LNCAP (cell line): ENCODE results near the gene PPP2R3A.

ENCODE experiments used
- CTCF ChIP-seq: fragments of 450-650 bp; IDR thresholded peaks from 2 replicates; pipeline ENCODE4 v1.5.1; 2017; ENCODE audit warnings: mild to moderate bottlenecking

PPP2R3A gene

DNA sequence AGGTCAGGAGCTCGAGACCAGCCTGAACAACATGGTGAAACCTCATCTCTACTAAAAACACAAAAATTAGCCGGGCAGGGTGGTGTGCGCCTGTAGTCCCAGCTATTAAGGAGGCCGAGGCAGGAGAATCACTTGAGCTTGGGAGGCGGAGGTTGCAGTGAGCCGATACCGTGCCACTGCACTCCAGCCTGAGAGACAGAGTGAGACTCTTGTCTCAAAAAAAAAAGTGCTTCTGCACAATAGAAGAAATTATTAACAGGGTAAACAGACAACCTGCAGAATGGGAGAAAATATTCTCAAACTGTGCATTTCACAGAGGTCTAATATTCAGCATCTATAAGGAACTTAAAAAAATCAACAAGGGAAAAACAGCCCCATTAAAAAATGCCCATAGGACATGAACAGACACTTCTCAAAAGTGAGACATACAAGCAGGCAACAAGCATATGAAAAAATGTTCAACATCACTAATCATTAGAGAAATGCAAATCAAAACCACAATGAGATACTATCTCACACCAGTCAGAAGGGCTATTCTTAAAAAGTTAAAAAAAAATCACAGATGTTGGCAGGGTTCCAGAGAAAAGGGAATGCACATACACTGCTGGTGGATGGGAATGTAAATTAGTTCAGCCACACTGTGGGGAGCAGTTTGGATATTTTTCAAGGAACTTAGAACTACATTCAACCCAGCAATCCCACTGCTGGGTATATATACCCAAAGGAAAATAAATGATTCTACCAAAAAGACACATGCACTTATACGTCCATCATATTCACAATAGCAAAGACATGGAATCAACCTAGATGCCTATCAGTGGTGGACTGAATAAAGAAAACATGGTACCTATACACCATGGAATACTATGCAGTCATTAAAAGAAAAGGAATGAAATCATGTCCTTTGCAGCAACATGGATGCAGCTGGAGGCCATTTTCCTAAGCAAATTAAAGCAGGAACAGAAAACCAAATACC, 155.1 kb downstream of the PPP2R3A start:
- no peak for TF ChIP-seq CTCF

DNA sequence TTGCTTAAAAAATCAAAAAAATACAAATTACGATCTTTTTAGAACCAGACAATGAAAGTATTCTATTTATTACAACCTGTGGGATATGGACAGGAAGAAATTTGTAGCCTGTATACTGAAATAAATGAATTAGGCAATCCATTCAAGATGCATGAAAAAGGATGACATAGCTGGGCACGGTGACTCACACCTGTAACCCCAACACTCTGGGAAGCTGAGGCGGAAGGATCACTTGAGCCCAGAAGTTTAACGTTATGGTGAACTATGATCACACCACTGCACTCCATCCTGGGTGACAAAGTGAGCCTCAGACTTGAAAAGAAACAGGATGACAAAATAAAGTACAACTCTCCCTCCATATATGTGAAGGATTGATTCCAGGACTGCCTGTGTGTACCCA, 156.5 kb downstream of the PPP2R3A start:
- TF ChIP-seq CTCF, result no peak

- no peak for TF ChIP-seq CTCF
These were observed 168.6 kb downstream of the PPP2R3A start for GRCh38 chr3:136134091-136134490.

- TF ChIP-seq CTCF, result no peak
These were observed 169.7 kb downstream of the PPP2R3A start for GRCh38 chr3:136135039-136135802.

DNA sequence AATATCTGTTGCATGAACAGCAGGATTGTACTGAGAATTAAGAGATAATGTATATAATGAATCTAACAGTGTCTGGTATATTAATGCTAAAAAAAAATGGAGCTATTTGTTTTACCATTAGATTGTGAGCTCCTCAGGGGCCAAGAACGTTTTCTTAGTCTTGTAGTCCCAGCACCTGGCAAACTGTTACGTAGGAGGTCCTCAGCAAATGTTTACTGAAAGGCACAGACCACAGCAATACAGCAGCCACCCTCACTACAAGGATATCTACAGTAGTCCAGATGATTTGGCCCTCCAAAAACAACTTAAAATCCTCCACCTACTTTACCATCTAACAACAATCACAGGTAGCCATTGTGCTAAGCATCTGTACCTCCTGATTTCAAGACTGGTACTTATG, 170.9 kb downstream of the PPP2R3A start:
- TF ChIP-seq CTCF, result no peak

DNA sequence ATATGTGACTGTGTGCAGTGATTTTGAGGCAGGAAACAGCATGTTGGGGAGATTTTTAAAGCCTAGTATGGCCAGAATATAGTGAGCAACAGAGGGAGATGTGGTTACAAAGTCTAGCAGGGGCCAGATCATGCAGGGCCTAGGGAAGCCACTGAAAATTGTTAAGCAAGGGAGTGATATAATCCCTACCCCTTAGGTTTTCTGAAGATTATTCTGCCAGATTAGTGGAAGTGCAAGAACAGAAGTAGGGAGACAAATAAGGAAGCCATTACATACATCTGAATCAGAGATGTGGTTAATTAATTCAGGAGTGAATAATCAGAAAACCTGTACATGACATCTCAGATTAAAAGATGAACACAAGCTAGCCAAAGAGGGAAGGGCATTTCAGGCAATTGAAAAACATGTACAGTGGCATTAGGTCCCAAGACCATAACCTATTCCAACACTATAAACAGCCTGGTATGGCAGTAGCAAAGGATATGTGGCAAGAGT, 175.8 kb downstream of the PPP2R3A start:
- no peak for TF ChIP-seq CTCF

DNA sequence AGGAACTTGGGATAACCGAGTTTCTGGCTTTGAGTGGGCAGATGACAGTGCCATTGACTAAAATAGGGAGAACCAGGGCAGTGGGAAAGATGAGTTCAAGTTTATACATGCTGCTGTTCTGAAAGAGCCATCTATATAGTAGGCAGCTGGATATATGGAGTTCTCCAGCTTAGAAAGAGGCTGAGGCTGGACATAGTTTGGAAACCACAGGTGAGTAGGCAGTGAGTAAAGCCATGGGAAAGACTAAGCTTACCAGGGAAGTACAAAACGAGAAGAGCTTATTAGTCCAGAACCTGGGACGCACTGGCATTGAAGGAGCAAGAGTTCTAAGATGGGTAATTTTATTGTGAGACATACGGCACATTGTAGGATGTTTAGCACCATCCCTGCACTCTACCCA, 176.4 kb downstream of the PPP2R3A start:
- TF ChIP-seq CTCF, result no peak
